HCT116 (cell line): ENCODE results near the gene POLD2. TPM values are rescaled to one million over a fixed set of nuclear protein-coding genes. Genes with fewer than 3 reads are reported as not detected.

Experiments
- ATAC-seq: fragments of 200-7000 bp; cut with Tn5 transposase; 2 replicates; pipeline ENCODE4 v1.9.1; 2020; ENCODE audit warnings: mild to moderate bottlenecking, moderate library complexity
- BruUV-seq: library from RNA; stranded (reverse); fragments of 400-500 nt; replicated peaks from 2 replicates; lab custom pipeline; 2021; lab: Mats Ljungman, UMichigan
- CTCF ChIA-PET: fragments of 300-600 bp; sonication (Branson Sonifier 250); formaldehyde crosslinking; loops from one replicate; lab custom pipeline; 2021; ENCODE audit warnings: antibody characterized with exemption; lab: Charles Lee
- POLR2A ChIA-PET: fragments of 300-600, 350-600 bp; sonication (Branson Sonifier 250); formaldehyde crosslinking; loops from one replicate; lab custom pipeline; 2021; ENCODE audit warnings: antibody characterized with exemption; lab: Charles Lee
- RAD21 ChIA-PET, 2 experiments: fragments of 300-600 bp; sonication (Branson Sonifier 250); formaldehyde crosslinking; loops; one replicate each; lab custom pipeline; 2023; ENCODE audit warnings: low total read pairs in 2 of 2; ENCODE audit not compliant: uncharacterized antibody in 2 of 2, unreplicated experiment in 2 of 2, low non-redundant PET in 1 of 2; lab: Charles Lee
- DNase-seq: peaks from one replicate; pipeline ENCODE4 v3.0.0-alpha.2; 2010; ENCODE audit warnings: low read depth, low spot score
- H2AFZ ChIP-seq: fragments of 200-600 bp; shearing (Covaris generic), sonication (generic); 2 replicates; pipeline ENCODE4 v1.6.1; 2017; ENCODE audit warnings: low read depth, mixed run types, mixed read lengths, antibody characterized with exemption, low read length; ENCODE audit not compliant: poor library complexity, severe bottlenecking
- H3K27ac ChIP-seq: 2 replicates; pipeline ENCODE4 v1.5.1; 2012; ENCODE audit warnings: low read depth, low read length
- H3K27me3 ChIP-seq: fragments of 200-600 bp; sonication (generic); 2 replicates; pipeline ENCODE4 v1.6.1; 2016; ENCODE audit warnings: mixed run types, low read length, mixed read lengths; ENCODE audit not compliant: insufficient read depth
- H3K36me3 ChIP-seq, 2 experiments: fragments of 200-500 bp in 1 of 2; fragments of 200-600 bp in 1 of 2; sonication (Bioruptor generic) in 1 of 2; sonication (generic) in 1 of 2; 2 replicates each; pipeline versions ENCODE4 v1.5.1 to v1.6.1; 2014 to 2016; ENCODE audit warnings: low read length in 2 of 2, inconsistent platforms in 1 of 2, mixed read lengths in 1 of 2, mixed run types in 1 of 2; ENCODE audit not compliant: insufficient read depth in 2 of 2, control insufficient read depth in 1 of 2
- H3K4me1 ChIP-seq, 2 experiments: fragments of 200-600 bp in 1 of 2; sonication (generic) in 1 of 2; 2 replicates each; pipeline versions ENCODE4 v1.5.1 to v1.6.1; 2012 to 2017; ENCODE audit warnings: low read length in 2 of 2, inconsistent platforms in 1 of 2, mild to moderate bottlenecking in 1 of 2, mixed read lengths in 1 of 2, mixed run types in 1 of 2, moderate library complexity in 1 of 2; ENCODE audit not compliant: insufficient read depth in 2 of 2, control insufficient read depth in 1 of 2
- H3K4me2 ChIP-seq: fragments of 200-600 bp; sonication (generic); 2 replicates; pipeline ENCODE4 v1.6.1; 2017; ENCODE audit warnings: mixed run types, low read length, mixed read lengths
- H3K4me3 ChIP-seq, 2 experiments: fragments of 200-600 bp in 1 of 2; sonication (generic) in 1 of 2; replicated peaks in 1 of 2; 2 replicates each; pipeline ENCODE4 v1.5.1; 2011 to 2016; ENCODE audit warnings: low read length in 2 of 2, control low read depth in 1 of 2, low read depth in 1 of 2, mild to moderate bottlenecking in 1 of 2, mixed read lengths in 1 of 2, mixed run types in 1 of 2
- H3K79me2 ChIP-seq: fragments of 200-600 bp; sonication (generic); 2 replicates; pipeline ENCODE4 v1.6.1; 2017; ENCODE audit warnings: mild to moderate bottlenecking, mixed run types, low read length, moderate library complexity, mixed read lengths; ENCODE audit not compliant: insufficient read depth
- H3K9ac ChIP-seq: fragments of 200-600 bp; sonication (generic); 2 replicates; pipeline ENCODE4 v1.6.1; 2016; ENCODE audit warnings: low read length, mixed read lengths
- H3K9me2 ChIP-seq: fragments of 200-600 bp; sonication (generic), shearing (Covaris generic); 2 replicates; pipeline ENCODE4 v1.6.1; 2017; ENCODE audit warnings: mixed run types, mild to moderate bottlenecking, moderate library complexity; ENCODE audit not compliant: insufficient read depth
- H3K9me3 ChIP-seq, 2 experiments: fragments of 200-500 bp in 1 of 2; fragments of 200-600 bp in 1 of 2; sonication (Bioruptor generic) in 1 of 2; sonication (generic) in 1 of 2; 2 replicates each; pipeline ENCODE4 v1.6.1; 2014 to 2017; ENCODE audit warnings: low read length in 2 of 2, mixed read lengths in 2 of 2, inconsistent platforms in 1 of 2, low read depth in 1 of 2, mild to moderate bottlenecking in 1 of 2, mixed run types in 1 of 2, moderate library complexity in 1 of 2; ENCODE audit not compliant: control insufficient read depth in 1 of 2, insufficient read depth in 1 of 2
- H4K20me1 ChIP-seq: fragments of 200-600 bp; sonication (generic), shearing (Covaris generic); 2 replicates; pipeline ENCODE4 v1.6.1; 2017; ENCODE audit warnings: mixed run types, mild to moderate bottlenecking, moderate library complexity; ENCODE audit not compliant: insufficient read depth
- POLR2AphosphoS5 ChIP-seq: IDR thresholded peaks from 2 replicates; pipeline ENCODE4 v1.6.1; 2011; ENCODE audit warnings: mild to moderate bottlenecking, low read depth, low read length, moderate library complexity
- RAD21 ChIP-seq: IDR thresholded peaks from 2 replicates; pipeline ENCODE4 v1.6.1; 2012; ENCODE audit warnings: low read depth, mild to moderate bottlenecking
- SP1 ChIP-seq: IDR thresholded peaks from 2 replicates; pipeline ENCODE4 v1.6.1; 2012; ENCODE audit warnings: low read depth
- SRF ChIP-seq: IDR thresholded peaks from 2 replicates; pipeline ENCODE4 v1.6.1; 2012; ENCODE audit warnings: low read depth
- YY1 ChIP-seq: IDR thresholded peaks from 2 replicates; pipeline ENCODE4 v1.6.1; 2011; ENCODE audit warnings: low read length, low read depth, moderate library complexity, mild to moderate bottlenecking; ENCODE audit not compliant: insufficient replicate concordance; ENCODE audit errors: extremely low read depth
- intact Hi-C: fragments of 100-400 bp; cut with micrococcal nuclease; formaldehyde crosslinking; loops from 2 replicates; pipeline ENCODE4 v1.10.0; 2022
- total RNA-seq: library from RNA; stranded (reverse); gene quantifications from one replicate; pipeline ENCODE4 v1.2.1, GENCODE V29; 2021; ENCODE audit not compliant: unreplicated experiment
- TF ChIP-seq, protein P1 (sequence below): IDR thresholded peaks from 2 replicates; pipeline ENCODE4 v1.6.1; 2011; ENCODE audit warnings: mild to moderate bottlenecking, low read length, moderate library complexity; ENCODE audit not compliant: insufficient replicate concordance; ENCODE audit errors: extremely low read depth
- TF ChIP-seq, protein P2 (sequence below): IDR thresholded peaks from 2 replicates; pipeline ENCODE4 v1.6.1; 2012; ENCODE audit warnings: low read depth
- TF ChIP-seq, protein P3 (sequence below), 3 experiments: fragments of 200-600 bp in 1 of 3; sonication (generic) in 1 of 3; IDR thresholded peaks in 2 of 3; conservative IDR thresholded peaks in 1 of 3; 2 replicates each; pipeline ENCODE4 v1.5.1; 2012 to 2017; ENCODE audit warnings: low read depth in 2 of 3, low read length in 2 of 3, antibody characterized with exemption in 1 of 3, borderline replicate concordance in 1 of 3, control low read depth in 1 of 3, mild to moderate bottlenecking in 1 of 3, mixed read lengths in 1 of 3, mixed run types in 1 of 3, moderate library complexity in 1 of 3; ENCODE audit not compliant: insufficient read depth in 1 of 3
- TF ChIP-seq, protein P4 (sequence below): IDR thresholded peaks from 2 replicates; pipeline ENCODE4 v1.6.1; 2012

POLD2 gene
- total RNA-seq, 1 experiment from 2014 or later = 237 TPM

DNA sequence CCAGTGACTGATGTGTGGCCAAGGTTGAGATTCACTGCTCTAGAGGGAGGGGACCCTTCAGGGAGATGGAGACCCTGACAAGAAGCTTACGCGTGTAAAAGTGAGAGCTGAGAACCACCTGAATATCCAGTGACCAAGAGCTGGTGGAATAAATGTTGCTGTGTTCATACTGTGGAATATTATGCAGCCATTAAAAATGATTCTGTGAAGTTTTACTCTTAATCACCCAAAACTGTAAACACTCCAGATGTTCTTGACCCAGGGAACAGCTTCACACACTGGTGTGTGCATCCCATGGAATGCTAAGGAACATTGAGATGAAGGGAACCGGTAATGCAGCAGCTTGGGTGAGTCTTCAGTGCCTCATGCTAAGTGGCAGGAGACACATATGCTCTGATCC lies 36.7 kb downstream of the POLD2 start:
- Histone ChIP-seq H3K36me3 (no peaks in the 10 kb centered on the region), H3K9me3 (no peaks in the 10 kb centered on the region), H2AFZ (no peak overlapping the region), H3K9me2 (no peaks in the 10 kb centered on the region), H3K79me2 (peaks cover under 1% of the 10 kb centered on the region; the same call in 1 of the 2 replicates), H4K20me1 (no peaks in the 10 kb centered on the region), H3K4me3 (no peak overlapping the region), H3K27me3 (no peaks in the 10 kb centered on the region), H3K27ac (no peak overlapping the region), H3K9ac (no peak overlapping the region), H3K4me2 (no peak overlapping the region), H3K4me1 (peaks cover 7 to 31% of the 10 kb centered on the region in 2 experiments)
- ChIA-PET POLR2A (no interaction called here), RAD21 (interaction anchor here in 1 of 2 experiments (0.5 kb wide), 1 partner anchor 391 kb away, joined by 3 read pairs; no protein-coding TSS in a partner anchor), CTCF (no interaction called here)
- no TSS peak for BruUV-seq
- ATAC-seq (no peak), DNase-seq (no peak)
- intact Hi-C loops = no loop called here
- TF ChIP-seq, protein P1, sequence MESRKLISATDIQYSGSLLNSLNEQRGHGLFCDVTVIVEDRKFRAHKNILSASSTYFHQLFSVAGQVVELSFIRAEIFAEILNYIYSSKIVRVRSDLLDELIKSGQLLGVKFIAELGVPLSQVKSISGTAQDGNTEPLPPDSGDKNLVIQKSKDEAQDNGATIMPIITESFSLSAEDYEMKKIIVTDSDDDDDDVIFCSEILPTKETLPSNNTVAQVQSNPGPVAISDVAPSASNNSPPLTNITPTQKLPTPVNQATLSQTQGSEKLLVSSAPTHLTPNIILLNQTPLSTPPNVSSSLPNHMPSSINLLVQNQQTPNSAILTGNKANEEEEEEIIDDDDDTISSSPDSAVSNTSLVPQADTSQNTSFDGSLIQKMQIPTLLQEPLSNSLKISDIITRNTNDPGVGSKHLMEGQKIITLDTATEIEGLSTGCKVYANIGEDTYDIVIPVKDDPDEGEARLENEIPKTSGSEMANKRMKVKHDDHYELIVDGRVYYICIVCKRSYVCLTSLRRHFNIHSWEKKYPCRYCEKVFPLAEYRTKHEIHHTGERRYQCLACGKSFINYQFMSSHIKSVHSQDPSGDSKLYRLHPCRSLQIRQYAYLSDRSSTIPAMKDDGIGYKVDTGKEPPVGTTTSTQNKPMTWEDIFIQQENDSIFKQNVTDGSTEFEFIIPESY = no peak
- TF ChIP-seq YY1 = no peak
- no peak for TF ChIP-seq RAD21

DNA sequence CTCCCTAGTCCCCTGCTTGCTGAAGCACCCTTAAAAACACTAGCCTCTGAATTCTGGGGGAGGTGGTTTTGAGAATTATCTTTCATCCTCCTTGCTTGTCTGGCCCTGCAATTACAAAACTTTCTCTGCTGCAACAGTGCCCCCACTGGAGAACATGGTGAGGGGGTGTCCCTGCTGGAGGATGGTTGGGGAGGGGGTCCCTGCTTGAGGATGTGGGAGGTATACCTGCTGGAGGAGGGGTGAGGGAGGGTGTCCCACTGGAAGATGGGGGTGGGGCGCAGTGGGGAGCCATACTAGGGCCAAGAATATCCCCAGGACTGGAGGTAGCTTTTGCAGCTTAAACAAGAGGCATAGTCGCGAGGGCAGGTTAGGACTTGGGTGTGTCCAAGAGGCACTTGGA lies 37.8 kb downstream of the POLD2 start:
- Histone ChIP-seq H2AFZ (no peak overlapping the region), H3K36me3 (peaks cover 0 to 1% of the 10 kb centered on the region in 2 experiments; a peak in 1 of 4 replicates), H3K79me2 (peaks cover 11% of the 10 kb centered on the region), H3K27me3 (no peaks in the 10 kb centered on the region), H3K4me2 (no peak overlapping the region), H4K20me1 (no peaks in the 10 kb centered on the region), H3K9me2 (no peaks in the 10 kb centered on the region), H3K9me3 (no peaks in the 10 kb centered on the region), H3K9ac (no peak overlapping the region), H3K27ac (no peak overlapping the region), H3K4me3 (no peak overlapping the region), H3K4me1 (peaks cover 12 to 40% of the 10 kb centered on the region in 2 experiments)
- ChIA-PET CTCF (interaction anchor here (1.3 kb wide), 1 partner anchor 13 kb away, joined by 3 read pairs; no protein-coding TSS in a partner anchor), RAD21 (no interaction called here), POLR2A (no interaction called here)
- no peak for ATAC-seq
- TF ChIP-seq, protein P2, sequence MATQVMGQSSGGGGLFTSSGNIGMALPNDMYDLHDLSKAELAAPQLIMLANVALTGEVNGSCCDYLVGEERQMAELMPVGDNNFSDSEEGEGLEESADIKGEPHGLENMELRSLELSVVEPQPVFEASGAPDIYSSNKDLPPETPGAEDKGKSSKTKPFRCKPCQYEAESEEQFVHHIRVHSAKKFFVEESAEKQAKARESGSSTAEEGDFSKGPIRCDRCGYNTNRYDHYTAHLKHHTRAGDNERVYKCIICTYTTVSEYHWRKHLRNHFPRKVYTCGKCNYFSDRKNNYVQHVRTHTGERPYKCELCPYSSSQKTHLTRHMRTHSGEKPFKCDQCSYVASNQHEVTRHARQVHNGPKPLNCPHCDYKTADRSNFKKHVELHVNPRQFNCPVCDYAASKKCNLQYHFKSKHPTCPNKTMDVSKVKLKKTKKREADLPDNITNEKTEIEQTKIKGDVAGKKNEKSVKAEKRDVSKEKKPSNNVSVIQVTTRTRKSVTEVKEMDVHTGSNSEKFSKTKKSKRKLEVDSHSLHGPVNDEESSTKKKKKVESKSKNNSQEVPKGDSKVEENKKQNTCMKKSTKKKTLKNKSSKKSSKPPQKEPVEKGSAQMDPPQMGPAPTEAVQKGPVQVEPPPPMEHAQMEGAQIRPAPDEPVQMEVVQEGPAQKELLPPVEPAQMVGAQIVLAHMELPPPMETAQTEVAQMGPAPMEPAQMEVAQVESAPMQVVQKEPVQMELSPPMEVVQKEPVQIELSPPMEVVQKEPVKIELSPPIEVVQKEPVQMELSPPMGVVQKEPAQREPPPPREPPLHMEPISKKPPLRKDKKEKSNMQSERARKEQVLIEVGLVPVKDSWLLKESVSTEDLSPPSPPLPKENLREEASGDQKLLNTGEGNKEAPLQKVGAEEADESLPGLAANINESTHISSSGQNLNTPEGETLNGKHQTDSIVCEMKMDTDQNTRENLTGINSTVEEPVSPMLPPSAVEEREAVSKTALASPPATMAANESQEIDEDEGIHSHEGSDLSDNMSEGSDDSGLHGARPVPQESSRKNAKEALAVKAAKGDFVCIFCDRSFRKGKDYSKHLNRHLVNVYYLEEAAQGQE = no peak
- TF ChIP-seq, protein P3, sequence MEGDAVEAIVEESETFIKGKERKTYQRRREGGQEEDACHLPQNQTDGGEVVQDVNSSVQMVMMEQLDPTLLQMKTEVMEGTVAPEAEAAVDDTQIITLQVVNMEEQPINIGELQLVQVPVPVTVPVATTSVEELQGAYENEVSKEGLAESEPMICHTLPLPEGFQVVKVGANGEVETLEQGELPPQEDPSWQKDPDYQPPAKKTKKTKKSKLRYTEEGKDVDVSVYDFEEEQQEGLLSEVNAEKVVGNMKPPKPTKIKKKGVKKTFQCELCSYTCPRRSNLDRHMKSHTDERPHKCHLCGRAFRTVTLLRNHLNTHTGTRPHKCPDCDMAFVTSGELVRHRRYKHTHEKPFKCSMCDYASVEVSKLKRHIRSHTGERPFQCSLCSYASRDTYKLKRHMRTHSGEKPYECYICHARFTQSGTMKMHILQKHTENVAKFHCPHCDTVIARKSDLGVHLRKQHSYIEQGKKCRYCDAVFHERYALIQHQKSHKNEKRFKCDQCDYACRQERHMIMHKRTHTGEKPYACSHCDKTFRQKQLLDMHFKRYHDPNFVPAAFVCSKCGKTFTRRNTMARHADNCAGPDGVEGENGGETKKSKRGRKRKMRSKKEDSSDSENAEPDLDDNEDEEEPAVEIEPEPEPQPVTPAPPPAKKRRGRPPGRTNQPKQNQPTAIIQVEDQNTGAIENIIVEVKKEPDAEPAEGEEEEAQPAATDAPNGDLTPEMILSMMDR (IDR thresholded peaks at IDR 0.05 in 2 of 3, conservative IDR thresholded peaks at IDR 0.05 in 1 of 3; ENCODE audit: borderline replicate concordance in 1 of 3, insufficient read depth in 1 of 3, low read depth in 2 of 3, low read length in 2 of 3) = peak in 2 of 3 experiments; percentile 41 to 58; a peak in 4 of 6 replicates
- TF ChIP-seq, protein P4, sequence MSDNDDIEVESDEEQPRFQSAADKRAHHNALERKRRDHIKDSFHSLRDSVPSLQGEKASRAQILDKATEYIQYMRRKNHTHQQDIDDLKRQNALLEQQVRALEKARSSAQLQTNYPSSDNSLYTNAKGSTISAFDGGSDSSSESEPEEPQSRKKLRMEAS = no peak
- TF ChIP-seq YY1 (no peak), SRF (no peak), SP1 (no peak), POLR2AphosphoS5 (no peak)
- BruUV-seq = no TSS peak
- intact Hi-C loops = no loop called here
- no peak for DNase-seq
